ENCODE measurements around the gene ING4. TPM values are rescaled to one million over a fixed set of nuclear protein-coding genes. Genes with fewer than 3 reads are reported as not detected.
A peak's percentile ranks its signal among the peaks of the same experiment; 100 is the strongest.

ING4 gene
- total RNA-seq, 3 donors from 2014 or later (not counting 1 experiment from before 2014, with no cell fraction given) = 29.9 to 40.9 (median 30.2) TPM

DNA sequence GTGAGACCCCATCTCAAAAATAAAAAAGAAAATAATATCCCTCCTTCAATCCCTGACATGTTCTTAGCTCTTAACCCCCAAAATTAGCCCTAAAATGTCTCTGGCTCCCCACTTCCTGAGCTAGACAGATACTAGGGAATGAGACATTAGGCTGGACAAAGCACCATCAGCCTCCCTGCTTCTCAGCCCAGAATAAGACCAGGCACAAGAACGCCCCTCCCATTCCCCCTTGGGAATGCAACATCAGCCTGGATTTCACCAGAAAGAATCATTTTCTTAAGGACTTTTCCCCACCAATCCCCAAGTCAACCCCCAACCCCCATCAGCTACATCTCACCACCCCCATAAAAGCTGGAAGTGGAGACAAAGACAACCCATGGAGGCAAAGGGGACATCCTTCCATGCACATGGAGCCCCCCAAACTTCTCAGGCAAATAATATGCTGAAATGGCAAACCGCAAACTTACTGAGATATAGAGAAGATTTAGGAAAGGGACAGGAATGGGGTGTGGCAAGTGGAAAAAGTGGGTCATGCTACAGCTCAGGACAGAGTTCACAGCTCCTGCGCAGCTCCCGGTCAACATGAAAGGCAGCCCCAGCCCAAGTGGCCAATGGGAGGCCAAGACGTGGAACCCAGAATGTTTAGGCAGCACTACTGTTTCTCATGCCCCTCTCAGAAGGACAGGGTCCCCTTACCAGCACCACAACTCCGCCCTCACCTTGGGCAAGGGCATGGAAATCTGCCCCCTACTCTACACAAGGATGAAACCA, 58.5 kb downstream of the ING4 start:
- H3K9me3 Mint-ChIP-seq = no peaks in the 10 kb centered on the region
- H3K27ac ChIP-seq (ENCODE audit: low read length) = peak overlapping the region; percentile 97
- peaks cover 49 to 50% of the 10 kb centered on the region in 2 donors for H3K4me1 Mint-ChIP-seq
- intact Hi-C loops (cut with micrococcal nuclease) = loop anchor here (5.0 kb wide), 5 partner anchors 37 to 267 kb away; partner anchors contain the start of genes GAPDH, MLF2 and NOP2
- DNase-seq (no peak), ATAC-seq (no peak)
- TF ChIP-seq, protein P1, sequence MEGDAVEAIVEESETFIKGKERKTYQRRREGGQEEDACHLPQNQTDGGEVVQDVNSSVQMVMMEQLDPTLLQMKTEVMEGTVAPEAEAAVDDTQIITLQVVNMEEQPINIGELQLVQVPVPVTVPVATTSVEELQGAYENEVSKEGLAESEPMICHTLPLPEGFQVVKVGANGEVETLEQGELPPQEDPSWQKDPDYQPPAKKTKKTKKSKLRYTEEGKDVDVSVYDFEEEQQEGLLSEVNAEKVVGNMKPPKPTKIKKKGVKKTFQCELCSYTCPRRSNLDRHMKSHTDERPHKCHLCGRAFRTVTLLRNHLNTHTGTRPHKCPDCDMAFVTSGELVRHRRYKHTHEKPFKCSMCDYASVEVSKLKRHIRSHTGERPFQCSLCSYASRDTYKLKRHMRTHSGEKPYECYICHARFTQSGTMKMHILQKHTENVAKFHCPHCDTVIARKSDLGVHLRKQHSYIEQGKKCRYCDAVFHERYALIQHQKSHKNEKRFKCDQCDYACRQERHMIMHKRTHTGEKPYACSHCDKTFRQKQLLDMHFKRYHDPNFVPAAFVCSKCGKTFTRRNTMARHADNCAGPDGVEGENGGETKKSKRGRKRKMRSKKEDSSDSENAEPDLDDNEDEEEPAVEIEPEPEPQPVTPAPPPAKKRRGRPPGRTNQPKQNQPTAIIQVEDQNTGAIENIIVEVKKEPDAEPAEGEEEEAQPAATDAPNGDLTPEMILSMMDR (IDR thresholded peaks at IDR 0.05) = no peak
- no peak overlapping the region for H3K27ac Mint-ChIP-seq
- peaks cover 32% of the 10 kb centered on the region for H3K36me3 Mint-ChIP-seq
- no peak overlapping the region for H3K4me3 Mint-ChIP-seq
- no peaks in the 10 kb centered on the region for H3K27me3 Mint-ChIP-seq (ENCODE audit: low read depth in 2 of 2)
- no peaks in the 10 kb centered on the region for H3K27me3 ChIP-seq (ENCODE audit: control insufficient read depth, insufficient read depth, low read length)
- 74% methylated on average over 6 of the region's 6 CpGs for WGBS (ENCODE audit: insufficient coverage)
- peaks cover 31% of the 10 kb centered on the region for H3K36me3 ChIP-seq (ENCODE audit: control insufficient read depth, insufficient read depth, low read length)
- H3K9me3 ChIP-seq (ENCODE audit: control insufficient read depth, insufficient read depth, low read length) = no peaks in the 10 kb centered on the region
- peaks cover 58% of the 10 kb centered on the region for H3K4me1 ChIP-seq (ENCODE audit: control insufficient read depth, insufficient read depth, low read length)
- no peak overlapping the region for H3K4me3 ChIP-seq (ENCODE audit: low read length)

DNA sequence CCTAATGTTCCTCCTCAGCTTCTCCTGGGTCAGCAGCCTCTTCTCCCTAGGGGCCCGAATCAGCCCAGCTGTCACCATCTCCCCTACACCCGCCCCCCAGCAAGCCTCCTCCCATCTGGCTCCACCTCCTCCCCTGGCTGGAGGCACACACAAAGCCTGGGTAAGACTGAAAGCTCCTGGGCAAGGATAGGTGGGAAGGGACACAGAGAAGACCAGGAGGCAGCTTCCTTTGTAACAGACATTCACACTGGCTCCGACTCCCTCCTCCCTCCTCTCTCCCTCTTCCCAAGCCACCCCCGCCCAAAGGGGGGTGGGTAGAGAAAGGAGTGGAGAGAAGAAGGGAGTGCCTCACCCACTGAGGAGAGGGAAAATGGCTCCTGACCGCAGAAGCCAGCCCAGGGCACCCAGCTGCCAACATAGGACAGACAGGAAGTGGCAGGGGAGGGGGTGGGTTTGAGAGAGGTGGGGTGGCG, 59.8 kb downstream of the ING4 start:
- Mint-ChIP-seq H3K27me3 (ENCODE audit: low read depth in 2 of 2) (no peaks in the 10 kb centered on the region), H3K9me3 (no peaks in the 10 kb centered on the region), H3K4me1 (peaks cover 49 to 50% of the 10 kb centered on the region in 2 donors), H3K27ac (peak overlapping the region in 1 of 2 donors; percentile 50), H3K36me3 (peaks cover 36% of the 10 kb centered on the region), H3K4me3 (peak overlapping the region; percentile 59)
- Histone ChIP-seq H3K9me3 (ENCODE audit: control insufficient read depth, insufficient read depth, low read length) (no peaks in the 10 kb centered on the region), H3K4me1 (ENCODE audit: control insufficient read depth, insufficient read depth, low read length) (peaks cover 51% of the 10 kb centered on the region), H3K36me3 (ENCODE audit: control insufficient read depth, insufficient read depth, low read length) (peaks cover 42% of the 10 kb centered on the region), H3K4me3 (ENCODE audit: low read length) (no peak overlapping the region), H3K27me3 (ENCODE audit: control insufficient read depth, insufficient read depth, low read length) (no peaks in the 10 kb centered on the region), H3K27ac (ENCODE audit: low read length) (peak overlapping the region; percentile 41)
- DNase-seq (peak in 1 of 2 donors; percentile 68), ATAC-seq (no peak)
- intact Hi-C loops (cut with micrococcal nuclease) = no loop called here
- WGBS (ENCODE audit: insufficient coverage) = 0% methylated on average over 3 of the region's 6 CpGs
- TF ChIP-seq, protein P1 (IDR thresholded peaks at IDR 0.05) = no peak

DNA sequence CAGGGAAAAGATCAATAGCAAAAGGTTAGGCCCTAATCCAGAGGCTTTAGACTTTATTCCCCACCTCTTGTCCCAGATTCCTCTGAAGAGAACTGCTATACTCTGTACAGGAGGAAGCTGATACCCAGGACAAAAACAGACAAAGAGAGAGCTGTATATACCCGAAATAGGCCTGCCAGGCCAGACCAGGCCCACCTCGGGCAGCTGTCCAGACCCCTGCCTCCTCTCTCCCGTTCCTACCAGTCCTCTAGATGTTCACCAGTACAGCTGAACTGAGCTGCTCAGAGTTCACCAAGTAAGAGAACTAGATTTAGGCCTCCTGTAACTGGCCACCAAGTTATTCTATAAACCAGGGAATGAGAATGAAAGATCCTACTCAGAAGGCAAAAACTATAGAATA, 60.4 kb downstream of the ING4 start:
- Mint-ChIP-seq H3K4me1 (peaks cover 49 to 50% of the 10 kb centered on the region in 2 donors), H3K27me3 (ENCODE audit: low read depth in 2 of 2) (no peaks in the 10 kb centered on the region), H3K36me3 (peaks cover 42% of the 10 kb centered on the region), H3K9me3 (no peaks in the 10 kb centered on the region), H3K27ac (peak overlapping the region in 1 of 2 donors; percentile 50), H3K4me3 (peak overlapping the region; percentile 59)
- DNase-seq (no peak), ATAC-seq (no peak)
- intact Hi-C loops (cut with micrococcal nuclease) = no loop called here
- peaks cover 45% of the 10 kb centered on the region for H3K4me1 ChIP-seq (ENCODE audit: control insufficient read depth, insufficient read depth, low read length)
- H3K4me3 ChIP-seq (ENCODE audit: low read length) = no peak overlapping the region
- TF ChIP-seq, protein P1 (IDR thresholded peaks at IDR 0.05) = no peak
- WGBS (ENCODE audit: insufficient coverage) = 83% methylated on average over 3 of the region's 3 CpGs
- H3K27me3 ChIP-seq (ENCODE audit: control insufficient read depth, insufficient read depth, low read length) = no peaks in the 10 kb centered on the region
- no peaks in the 10 kb centered on the region for H3K9me3 ChIP-seq (ENCODE audit: control insufficient read depth, insufficient read depth, low read length)
- H3K27ac ChIP-seq (ENCODE audit: low read length) = peak overlapping the region; percentile 41
- peaks cover 48% of the 10 kb centered on the region for H3K36me3 ChIP-seq (ENCODE audit: control insufficient read depth, insufficient read depth, low read length)

Other genes with a start within 250 kb of the ING4 start
- gene CD27, start 218.2 kb downstream of the ING4 start, total RNA-seq = 10 to 100 TPM in 1 of 3 donors, 1 to 10 TPM in 2; 2.7 to 13.7 (median 3.1) TPM
- gene TAPBPL, start 211.1 kb downstream of the ING4 start, total RNA-seq = 10 to 100 TPM; 43.0 to 51.4 (median 46.9) TPM
- 10 to 100 TPM; 81.0 to 84.3 (median 83.8) TPM for gene VAMP1, start 192.4 kb downstream of the ING4 start, total RNA-seq
- 10 to 100 TPM; 32.8 to 48.3 (median 45.4) TPM for gene MRPL51, start 169.9 kb downstream of the ING4 start, total RNA-seq
- 10 to 100 TPM; 38.8 to 53.1 (median 44.1) TPM for gene NCAPD2, start 169.0 kb downstream of the ING4 start, total RNA-seq
- 100 to 1,000 TPM; 606 to 729 (median 642) TPM for gene GAPDH, start 128.6 kb downstream of the ING4 start, total RNA-seq
- gene IFFO1, start 107.1 kb downstream of the ING4 start, total RNA-seq = 10 to 100 TPM; 51.5 to 67.7 (median 62.3) TPM
- gene NOP2, start 94.8 kb downstream of the ING4 start, total RNA-seq = 100 to 1,000 TPM in 1 of 3 donors, 10 to 100 TPM in 2; 85.2 to 105 (median 89.1) TPM
- gene CHD4, start 55.7 kb downstream of the ING4 start, total RNA-seq = 100 to 1,000 TPM; 568 to 795 (median 658) TPM
- 10 to 100 TPM in 2 of 3 donors, 1 to 10 TPM in 1; 10.0 to 27.8 (median 17.3) TPM for gene LPAR5, start 27.2 kb downstream of the ING4 start, total RNA-seq
- 10 to 100 TPM in 1 of 3 donors, 1 to 10 TPM in 2; 2.1 to 12.2 (median 4.7) TPM for gene ACRBP, start 15.7 kb downstream of the ING4 start, total RNA-seq
- gene ZNF384, start 26.3 kb upstream of the ING4 start, total RNA-seq = 100 to 1,000 TPM in 2 of 3 donors, 10 to 100 TPM in 1; 95.1 to 101 (median 100) TPM
- gene PIANP, start 37.7 kb upstream of the ING4 start, total RNA-seq = not detected
- 10 to 100 TPM; 23.5 to 29.8 (median 28.9) TPM for gene COPS7A, start 60.9 kb upstream of the ING4 start, total RNA-seq
- 100 to 1,000 TPM; 114 to 117 (median 116) TPM for gene MLF2, start 90.0 kb upstream of the ING4 start, total RNA-seq
- gene PTMS, start 103.2 kb upstream of the ING4 start, total RNA-seq = 10 to 100 TPM in 1 of 3 donors, 1 to 10 TPM in 2; 2.3 to 33.2 (median 2.8) TPM
- 1 to 10 TPM in 1 of 3 donors, under 1 TPM in 2; 0.36 to 7.6 (median 0.78) TPM for gene LAG3, start 109.4 kb upstream of the ING4 start, total RNA-seq
- 10 to 100 TPM in 1 of 3 donors, 1 to 10 TPM in 2; 8.5 to 10.1 (median 9.8) TPM for gene CD4, start 126.4 kb upstream of the ING4 start, total RNA-seq
- 1 to 10 TPM in 1 of 3 donors, under 1 TPM in 2; 0.39 to 2.1 (median 0.68) TPM for gene GPR162, start 158.7 kb upstream of the ING4 start, total RNA-seq
- gene P3H3, start 165.3 kb upstream of the ING4 start, total RNA-seq = 1 to 10 TPM in 1 of 3 donors, under 1 TPM in 1, not detected in 1; 0.72 to 1.8 TPM
- not detected for gene GNB3, start 177.8 kb upstream of the ING4 start, total RNA-seq
- 1 to 10 TPM; 1.4 to 3.3 (median 1.4) TPM for gene CDCA3, start 188.2 kb upstream of the ING4 start, total RNA-seq
- gene USP5, start 189.0 kb upstream of the ING4 start, total RNA-seq = 10 to 100 TPM; 48.3 to 67.2 (median 57.2) TPM
- gene TPI1, start 204.4 kb upstream of the ING4 start, total RNA-seq = 100 to 1,000 TPM; 167 to 196 (median 189) TPM
- 10 to 100 TPM in 1 of 3 donors, 1 to 10 TPM in 2; 8.1 to 19.1 (median 8.4) TPM for gene SPSB2, start 210.2 kb upstream of the ING4 start, total RNA-seq
- gene LRRC23, start 241.7 kb upstream of the ING4 start, total RNA-seq = 10 to 100 TPM in 1 of 3 donors, 1 to 10 TPM in 2; 8.1 to 16.8 (median 9.8) TPM

All from natural killer cell (primary cell).